HepG2 (cell line): ENCODE data around the gene CPLX3. TPM values are rescaled to one million over a fixed set of nuclear protein-coding genes. Genes with fewer than 3 reads are reported as not detected.

ENCODE experiments used
- GTF2F1 ChIP-seq: fragments of 150-350 bp; IDR thresholded peaks from 2 replicates; pipeline ENCODE4 v1.6.1; 2014; ENCODE audit warnings: low read length
- KDM4B ChIP-seq: sonication (generic); formaldehyde crosslinking; IDR thresholded peaks from 2 replicates; pipeline ENCODE4 v1.4.0; 2020; ENCODE audit warnings: missing genetic modification reagents
- MAX ChIP-seq: IDR thresholded peaks from 2 replicates; pipeline ENCODE4 v1.6.1; 2012; ENCODE audit warnings: inconsistent platforms
- MXD1 ChIP-seq: sonication (generic); formaldehyde crosslinking; IDR thresholded peaks from 2 replicates; pipeline ENCODE4 v1.4.0; 2020; ENCODE audit warnings: mild to moderate bottlenecking, missing genetic modification reagents
- RBAK ChIP-seq: sonication (generic); formaldehyde crosslinking; IDR thresholded peaks from 2 replicates; pipeline ENCODE4 v1.5.1; 2020; ENCODE audit warnings: mild to moderate bottlenecking, missing genetic modification reagents
- TBX2 ChIP-seq: sonication (generic); formaldehyde crosslinking; IDR thresholded peaks from 2 replicates; pipeline ENCODE4 v1.5.0; 2020; ENCODE audit warnings: missing genetic modification reagents, mild to moderate bottlenecking, borderline replicate concordance
- TEAD2 ChIP-seq: sonication (generic); formaldehyde crosslinking; IDR thresholded peaks from 2 replicates; pipeline ENCODE4 v1.9.0; 2021; ENCODE audit warnings: missing genetic modification reagents
- TP53 ChIP-seq: sonication (generic); formaldehyde crosslinking; conservative IDR thresholded peaks from 2 replicates; pipeline ENCODE4 v1.4.0; 2020; ENCODE audit warnings: missing genetic modification reagents
- ZNF263 ChIP-seq: sonication (generic); formaldehyde crosslinking; IDR thresholded peaks from 2 replicates; pipeline ENCODE4 v1.4.0; 2020; ENCODE audit warnings: missing genetic modification reagents
- ZNF362 ChIP-seq: sonication (generic); formaldehyde crosslinking; IDR thresholded peaks from 2 replicates; pipeline ENCODE4 v1.4.0; 2020; ENCODE audit warnings: missing genetic modification reagents, mild to moderate bottlenecking, borderline replicate concordance
- polyA plus RNA-seq, 8 experiments: library from polyadenylated mRNA; depleted of rRNA in 3 of 8; stranded (reverse) in 7 of 8; unstranded in 1 of 8; fragments of >200 nt; fragmentation: Illumina TruSeq in 4 of 8; extraction: Trizol in 4 of 8; gene quantifications; 2 replicates each; pipeline versions ENCODE4 v1.2.1 to v1.2.3, GENCODE V29; 2011 to 2016; ENCODE audit warnings: low read depth in 4 of 8, missing spikeins in 1 of 8, mixed read lengths in 1 of 8; ENCODE audit not compliant: insufficient read depth in 1 of 8
- total RNA-seq, 5 experiments: library from RNA; depleted of rRNA; stranded (reverse); fragments of >200 nt; fragmentation: Illumina TruSeq; extraction: Trizol; gene quantifications; 2 replicates each; pipeline ENCODE4 v1.2.3, GENCODE V29; 2016; ENCODE audit warnings: low read depth in 1 of 5
- TF ChIP-seq, protein P1 (sequence below): sonication (generic); formaldehyde crosslinking; IDR thresholded peaks from 2 replicates; pipeline ENCODE4; 2020; ENCODE audit warnings: missing genetic modification reagents, mild to moderate bottlenecking, borderline replicate concordance

Gene CPLX3
- total and polyA plus RNA-seq, 2 of the 13 experiments (the other 11 are each of a cell fraction or from before 2014, with no cell fraction given) = not detected

GRCh38 chr15:74783072-74783807 is 43.2 kb upstream of the CPLX3 start (continued):
- TF ChIP-seq ZNF362 (CRISPR knock-in tag) (no peak), TEAD2 (CRISPR knock-in tag) (no peak), TP53 (CRISPR knock-in tag) (0 out of 2 replicates have a peak, but pooled peaks have one; percentile 49), GTF2F1 (no peak), MXD1 (peak; percentile 70; the same call in 1 of the 2 replicates), MAX (peak; percentile 89), RBAK (CRISPR knock-in tag) (no peak), ZNF263 (CRISPR knock-in tag) (no peak), TBX2 (CRISPR knock-in tag) (peak; percentile 41; the same call in 1 of the 2 replicates), KDM4B (CRISPR knock-in tag) (no peak)
- TF ChIP-seq, protein P1, sequence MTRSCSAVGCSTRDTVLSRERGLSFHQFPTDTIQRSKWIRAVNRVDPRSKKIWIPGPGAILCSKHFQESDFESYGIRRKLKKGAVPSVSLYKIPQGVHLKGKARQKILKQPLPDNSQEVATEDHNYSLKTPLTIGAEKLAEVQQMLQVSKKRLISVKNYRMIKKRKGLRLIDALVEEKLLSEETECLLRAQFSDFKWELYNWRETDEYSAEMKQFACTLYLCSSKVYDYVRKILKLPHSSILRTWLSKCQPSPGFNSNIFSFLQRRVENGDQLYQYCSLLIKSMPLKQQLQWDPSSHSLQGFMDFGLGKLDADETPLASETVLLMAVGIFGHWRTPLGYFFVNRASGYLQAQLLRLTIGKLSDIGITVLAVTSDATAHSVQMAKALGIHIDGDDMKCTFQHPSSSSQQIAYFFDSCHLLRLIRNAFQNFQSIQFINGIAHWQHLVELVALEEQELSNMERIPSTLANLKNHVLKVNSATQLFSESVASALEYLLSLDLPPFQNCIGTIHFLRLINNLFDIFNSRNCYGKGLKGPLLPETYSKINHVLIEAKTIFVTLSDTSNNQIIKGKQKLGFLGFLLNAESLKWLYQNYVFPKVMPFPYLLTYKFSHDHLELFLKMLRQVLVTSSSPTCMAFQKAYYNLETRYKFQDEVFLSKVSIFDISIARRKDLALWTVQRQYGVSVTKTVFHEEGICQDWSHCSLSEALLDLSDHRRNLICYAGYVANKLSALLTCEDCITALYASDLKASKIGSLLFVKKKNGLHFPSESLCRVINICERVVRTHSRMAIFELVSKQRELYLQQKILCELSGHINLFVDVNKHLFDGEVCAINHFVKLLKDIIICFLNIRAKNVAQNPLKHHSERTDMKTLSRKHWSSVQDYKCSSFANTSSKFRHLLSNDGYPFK (CRISPR knock-in tag) = peak; percentile 43; the same call in 1 of the 2 replicates
